A549 (cell line): ENCODE results near the gene DCTN3. TPM values are rescaled to one million over a fixed set of nuclear protein-coding genes. Genes with fewer than 3 reads are reported as not detected.

ENCODE experiments used
- ATAC-seq, 2 experiments: fragments of 200-7000 bp in 1 of 2; fragments of >200 bp in 1 of 2; cut with Nextera tagmentation in 1 of 2; cut with Tn5 transposase in 1 of 2; 3 replicates each; pipeline versions ENCODE4 v1.8.0 to v1.9.1; 2018 to 2020; ENCODE audit warnings: mild to moderate bottlenecking in 1 of 2, moderate library complexity in 1 of 2
- CTCF ChIA-PET: fragments of 300-600 bp; sonication (Branson Sonifier 250); formaldehyde crosslinking; extraction: SDS; loops from one replicate; lab custom pipeline; 2021; ENCODE audit warnings: antibody characterized with exemption, inconsistent platforms; lab: Yijun Ruan, JAX
- POLR2A ChIA-PET: fragments of 350-600 bp; formaldehyde crosslinking; extraction: SDS; loops from one replicate; lab custom pipeline; 2021; ENCODE audit warnings: antibody characterized with exemption, inconsistent platforms; lab: Yijun Ruan, JAX
- DNase-seq, 2 experiments: peaks; one replicate each; pipeline versions ENCODE4 v3.0.0 to v3.0.0-alpha.2; 2011 to 2016; ENCODE audit warnings: low read depth in 1 of 2, low spot score in 1 of 2
- FAIRE-seq: peaks from 2 replicates; lab custom pipeline; 2011; peaks lifted over from hg19 to GRCh38; lab: Jason Lieb, UNC
- H3K27ac ChIP-seq, 2 experiments: fragments of >200 bp; sonication (Bioruptor Twin); formaldehyde crosslinking; 3 replicates each; pipeline ENCODE4 v1.5.1; 2016 to 2017
- H3K4me1 ChIP-seq: fragments of >200 bp; sonication (Bioruptor Twin); formaldehyde crosslinking; 3 replicates; pipeline ENCODE4 v1.6.1; 2016
- H3K4me2 ChIP-seq: fragments of >200 bp; sonication (Bioruptor Twin); formaldehyde crosslinking; 3 replicates; pipeline ENCODE4 v1.6.1; 2016
- H3K4me3 ChIP-seq: fragments of >200 bp; sonication (Bioruptor Twin); formaldehyde crosslinking; 3 replicates; pipeline ENCODE4 v1.5.1; 2016
- H3K9me3 ChIP-seq: fragments of >200 bp; sonication (Bioruptor Twin); formaldehyde crosslinking; 3 replicates; pipeline ENCODE4 v1.6.1; 2016
- CBX8 ChIP-seq: fragments of 200-600 bp; sonication (generic); IDR thresholded peaks from 2 replicates; pipeline ENCODE4 v1.6.1; 2016
- CEBPB ChIP-seq, 2 experiments: fragments of >200 bp in 1 of 2; sonication (Bioruptor Twin) in 1 of 2; formaldehyde crosslinking in 1 of 2; IDR thresholded peaks; 2 replicates each; pipeline ENCODE4 v1.6.1; 2012 to 2016
- CHD2 ChIP-seq: fragments of 150-350 bp; IDR thresholded peaks from 2 replicates; pipeline ENCODE4 v1.6.1; 2014; ENCODE audit warnings: low read length; ENCODE audit not compliant: partially characterized antibody
- CHD4 ChIP-seq: fragments of 200-600 bp; sonication (generic); IDR thresholded peaks from 2 replicates; pipeline ENCODE4 v1.6.1; 2016; ENCODE audit warnings: antibody characterized with exemption, mild to moderate bottlenecking, borderline replicate concordance
- EHF ChIP-seq: fragments of 250-450 bp; sonication (Bioruptor Pico); IDR thresholded peaks from 2 replicates; pipeline ENCODE4 v1.5.0; 2020; ENCODE audit warnings: mild to moderate bottlenecking
- EHMT2 ChIP-seq: fragments of 200-600 bp; sonication (generic); IDR thresholded peaks from 2 replicates; pipeline ENCODE4 v1.6.1; 2016; ENCODE audit warnings: antibody characterized with exemption, low read depth, mild to moderate bottlenecking, moderate library complexity
- ESRRA ChIP-seq: fragments of 150-350 bp; IDR thresholded peaks from 2 replicates; pipeline ENCODE4 v1.6.1; 2014; ENCODE audit warnings: mild to moderate bottlenecking, low read length, borderline replicate concordance
- FOSB ChIP-seq: fragments of 250-450 bp; sonication (Bioruptor Pico); IDR thresholded peaks from 2 replicates; pipeline ENCODE4 v1.5.0; 2020; ENCODE audit warnings: mild to moderate bottlenecking, moderate library complexity
- FOSL2 ChIP-seq, 2 experiments: fragments of 450-650 bp in 1 of 2; fragments of >200 bp in 1 of 2; sonication (Bioruptor Twin) in 1 of 2; formaldehyde crosslinking; IDR thresholded peaks; 2 replicates each; pipeline versions ENCODE4 v1.5.0 to v1.6.1; 2016 to 2020; ENCODE audit warnings: mild to moderate bottlenecking in 1 of 2, moderate library complexity in 1 of 2
- HDAC2 ChIP-seq: fragments of 200-600 bp; sonication (generic); IDR thresholded peaks from 2 replicates; pipeline ENCODE4 v1.6.1; 2016
- HOXB13 ChIP-seq: fragments of 250-450 bp; sonication (Bioruptor Pico); IDR thresholded peaks from 2 replicates; pipeline ENCODE4 v1.5.0; 2020; ENCODE audit warnings: low read depth, mild to moderate bottlenecking, moderate library complexity
- HOXB5 ChIP-seq: fragments of 250-450 bp; sonication (Bioruptor Pico); IDR thresholded peaks from 2 replicates; pipeline ENCODE4 v1.5.0; 2020; ENCODE audit warnings: mild to moderate bottlenecking, moderate library complexity
- JUN ChIP-seq, 2 experiments: fragments of >200 bp; sonication (Bioruptor Twin); formaldehyde crosslinking; IDR thresholded peaks; 2 replicates in 1 of 2; 3 replicates in 1 of 2; pipeline ENCODE4 v1.6.1; 2016 to 2017
- JUNB ChIP-seq: fragments of >200 bp; sonication (Bioruptor Twin); formaldehyde crosslinking; IDR thresholded peaks from 2 replicates; pipeline ENCODE4 v1.6.1; 2016
- MAZ ChIP-seq: fragments of 150-350 bp; IDR thresholded peaks from 2 replicates; pipeline ENCODE4 v1.6.1; 2014; ENCODE audit warnings: antibody characterized with exemption, low read depth, low read length, borderline replicate concordance
- PHF8 ChIP-seq: fragments of 200-600 bp; sonication (generic); IDR thresholded peaks from 2 replicates; pipeline ENCODE4 v1.6.1; 2016; ENCODE audit warnings: low read depth, mild to moderate bottlenecking, antibody characterized with exemption, moderate library complexity, borderline replicate concordance
- RAD21 ChIP-seq, 2 experiments: fragments of >200 bp in 1 of 2; sonication (Bioruptor Twin) in 1 of 2; formaldehyde crosslinking in 1 of 2; IDR thresholded peaks in 1 of 2; conservative IDR thresholded peaks in 1 of 2; 2 replicates in 1 of 2; 3 replicates in 1 of 2; pipeline ENCODE4 v1.6.1; 2012 to 2018; ENCODE audit warnings: inconsistent platforms in 1 of 2
- RCOR1 ChIP-seq: fragments of 150-350 bp; IDR thresholded peaks from 2 replicates; pipeline ENCODE4 v1.6.1; 2014; ENCODE audit warnings: antibody characterized with exemption, low read length, low read depth
- RFX5 ChIP-seq: fragments of 450-650 bp; IDR thresholded peaks from 2 replicates; pipeline ENCODE4 v1.7.1; 2014; ENCODE audit warnings: antibody characterized with exemption, mild to moderate bottlenecking, moderate library complexity
- RNF2 ChIP-seq: fragments of 200-600 bp; sonication (generic); IDR thresholded peaks from 2 replicates; pipeline ENCODE4 v1.6.1; 2016; ENCODE audit warnings: low read depth, mild to moderate bottlenecking, antibody characterized with exemption, moderate library complexity, borderline replicate concordance
- TP53 ChIP-seq: fragments of 250-450 bp; sonication (Bioruptor Pico); IDR thresholded peaks from 2 replicates; pipeline ENCODE4 v1.5.0; 2021; ENCODE audit warnings: mild to moderate bottlenecking, moderate library complexity
- ZC3H11A ChIP-seq: fragments of 450-650 bp; IDR thresholded peaks from 2 replicates; pipeline ENCODE4 v1.6.1; 2014; ENCODE audit warnings: antibody characterized with exemption, mild to moderate bottlenecking
- WGBS: methylation state at CpG from one replicate; pipeline ENCODE4 v1.1.6; 2017; ENCODE audit errors: missing lambda C conversion rate; 5-methylcytosine and 5-hydroxymethylcytosine counted together
- polyA plus RNA-seq, 4 experiments: library from polyadenylated mRNA; depleted of rRNA in 3 of 4; stranded (reverse); fragments of >200 nt; fragmentation: RNase III in 1 of 4; extraction: RNeasy Plus Mini Kit Qiagen cat#74134 plus additional on column Dnase treatment in 1 of 4; gene quantifications; 2 replicates in 3 of 4; 3 replicates in 1 of 4; pipeline ENCODE4 v1.2.3, GENCODE V29; 2011 to 2017
- TF ChIP-seq, protein P1 (sequence below): IDR thresholded peaks from 2 replicates; pipeline ENCODE4 v1.6.1; 2012
- TF ChIP-seq, protein P2 (sequence below): IDR thresholded peaks from 2 replicates; pipeline ENCODE4 v1.6.1; 2012; ENCODE audit warnings: low read depth, borderline replicate concordance
- TF ChIP-seq, protein P3 (sequence below): fragments of 150-350 bp; IDR thresholded peaks from 2 replicates; pipeline ENCODE4 v1.6.1; 2014; ENCODE audit warnings: low read depth, mild to moderate bottlenecking, low read length
- TF ChIP-seq, protein P4 (sequence below): fragments of 250-450 bp; sonication (Bioruptor Pico); IDR thresholded peaks from 2 replicates; pipeline ENCODE4 v1.5.0; 2020; ENCODE audit warnings: low read depth, mild to moderate bottlenecking, moderate library complexity
- TF ChIP-seq, protein P5 (sequence below): fragments of >200 bp; sonication (Bioruptor Twin); formaldehyde crosslinking; IDR thresholded peaks from 3 replicates; pipeline ENCODE4 v1.5.1; 2016

DCTN3 gene
- polyA plus RNA-seq, 2 of the 4 experiments (the other 2 are of a cell fraction): 74.3 to 92.9 TPM

DNA sequence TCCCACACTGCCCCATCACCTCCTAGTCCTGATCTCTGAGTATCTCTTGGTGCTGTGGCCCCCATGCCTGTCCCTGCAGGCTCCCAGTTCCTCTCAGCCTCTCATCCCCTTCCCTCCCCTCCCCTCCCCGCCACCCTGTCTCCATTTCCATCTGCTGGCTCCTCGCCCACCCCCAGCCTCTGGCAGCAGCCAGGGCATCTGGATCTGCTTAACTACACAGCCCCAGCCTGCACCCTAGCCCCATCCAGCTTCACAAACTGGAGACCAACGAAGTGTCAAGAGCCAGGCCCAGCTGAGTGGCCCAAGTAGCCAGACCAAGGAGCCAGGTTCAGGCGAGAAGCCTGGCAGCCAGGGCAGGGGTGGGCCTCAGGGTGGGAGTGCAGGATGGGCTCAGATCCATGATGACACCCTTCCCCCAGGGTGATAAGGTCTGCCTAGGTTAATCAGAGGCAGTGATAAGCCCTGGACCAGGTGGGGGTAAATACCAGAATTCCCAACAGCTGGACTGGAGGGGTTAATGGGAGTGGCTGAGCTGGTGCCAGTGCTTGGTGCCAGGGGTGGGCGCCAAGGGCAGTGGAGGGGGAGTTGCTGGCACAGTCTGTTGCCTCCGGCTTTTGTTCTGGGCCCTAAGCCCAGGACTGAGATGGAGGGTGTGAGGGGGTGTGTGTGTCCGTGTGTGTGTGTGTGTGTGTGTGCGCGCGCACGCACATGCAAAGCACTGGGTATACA lies 34.2 kb upstream of the DCTN3 start (continued):
- TF ChIP-seq, protein P1, sequence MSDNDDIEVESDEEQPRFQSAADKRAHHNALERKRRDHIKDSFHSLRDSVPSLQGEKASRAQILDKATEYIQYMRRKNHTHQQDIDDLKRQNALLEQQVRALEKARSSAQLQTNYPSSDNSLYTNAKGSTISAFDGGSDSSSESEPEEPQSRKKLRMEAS: no peak
- TF ChIP-seq CHD4: no peak
- TF ChIP-seq ESRRA: no peak
- no peak for TF ChIP-seq JUN (IDR thresholded peaks at IDR 0.05)
- TF ChIP-seq, all 56 proteins: peak for 0

DNA sequence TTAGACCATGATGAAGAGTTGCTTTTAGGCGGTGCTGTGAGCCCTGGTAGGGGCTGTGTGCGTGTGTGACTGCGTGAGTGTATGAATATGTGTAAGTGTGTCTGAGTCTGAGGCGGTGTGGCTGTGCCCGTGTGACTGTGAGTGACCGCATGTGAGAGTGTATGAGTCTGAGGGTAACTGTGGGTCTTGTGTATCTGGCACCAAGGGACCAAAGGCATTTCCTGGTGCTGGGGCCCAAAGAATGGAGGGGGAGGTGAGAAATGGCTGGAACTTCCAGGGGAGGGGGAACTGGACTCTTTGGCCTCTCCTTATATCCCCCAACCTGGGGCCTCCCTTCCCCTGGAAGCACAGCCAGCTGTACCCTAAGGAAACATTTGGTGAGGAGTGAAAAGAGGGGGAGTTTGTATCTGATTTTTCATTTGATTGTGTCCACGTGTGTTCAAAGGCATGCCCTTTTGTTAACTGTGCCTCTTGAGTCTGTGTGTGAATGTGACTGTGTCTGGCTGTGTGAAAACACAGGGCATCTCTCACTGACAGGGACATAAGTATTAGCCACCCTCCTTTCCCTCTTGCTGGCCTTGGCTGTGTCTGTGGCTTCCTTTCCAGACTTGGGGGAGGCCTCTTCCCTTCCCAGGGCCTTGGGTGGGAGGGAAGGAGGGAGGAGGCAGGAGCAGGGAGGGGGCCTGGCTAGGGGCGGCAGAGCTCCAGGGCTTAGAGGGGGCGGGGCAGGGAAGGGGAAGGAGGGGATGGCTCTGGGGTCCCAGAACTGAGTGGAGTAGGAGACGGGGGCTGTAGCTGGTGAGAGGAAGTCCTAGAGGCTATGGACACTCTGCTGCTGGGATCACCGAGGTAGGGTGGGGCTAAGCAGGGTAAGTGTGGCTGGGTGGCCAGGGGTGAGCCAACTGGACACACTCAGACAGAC lies 33.1 kb upstream of the DCTN3 start:
- no peak overlapping the region for H3K4me3 ChIP-seq
- FAIRE-seq: no peak
- H3K27ac ChIP-seq: 0 out of 6 replicates have a peak overlapping the region, but pooled peaks of 1 of the 2 experiments have one; percentile 32
- TF ChIP-seq HOXB5 (no peak), CEBPB (IDR thresholded peaks at IDR 0.05) (no peak), JUNB (no peak), TP53 (CRISPR knock-in tag) (no peak), HDAC2 (no peak), FOSB (CRISPR knock-in tag) (no peak), CHD2 (no peak), PHF8 (no peak), MAZ (no peak), JUN (IDR thresholded peaks at IDR 0.05) (no peak)
- TF ChIP-seq, protein P1: no peak
- TF ChIP-seq, protein P2, sequence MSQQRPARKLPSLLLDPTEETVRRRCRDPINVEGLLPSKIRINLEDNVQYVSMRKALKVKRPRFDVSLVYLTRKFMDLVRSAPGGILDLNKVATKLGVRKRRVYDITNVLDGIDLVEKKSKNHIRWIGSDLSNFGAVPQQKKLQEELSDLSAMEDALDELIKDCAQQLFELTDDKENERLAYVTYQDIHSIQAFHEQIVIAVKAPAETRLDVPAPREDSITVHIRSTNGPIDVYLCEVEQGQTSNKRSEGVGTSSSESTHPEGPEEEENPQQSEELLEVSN: no peak
- TF ChIP-seq, protein P3, sequence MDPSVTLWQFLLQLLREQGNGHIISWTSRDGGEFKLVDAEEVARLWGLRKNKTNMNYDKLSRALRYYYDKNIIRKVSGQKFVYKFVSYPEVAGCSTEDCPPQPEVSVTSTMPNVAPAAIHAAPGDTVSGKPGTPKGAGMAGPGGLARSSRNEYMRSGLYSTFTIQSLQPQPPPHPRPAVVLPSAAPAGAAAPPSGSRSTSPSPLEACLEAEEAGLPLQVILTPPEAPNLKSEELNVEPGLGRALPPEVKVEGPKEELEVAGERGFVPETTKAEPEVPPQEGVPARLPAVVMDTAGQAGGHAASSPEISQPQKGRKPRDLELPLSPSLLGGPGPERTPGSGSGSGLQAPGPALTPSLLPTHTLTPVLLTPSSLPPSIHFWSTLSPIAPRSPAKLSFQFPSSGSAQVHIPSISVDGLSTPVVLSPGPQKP: no peak
- TF ChIP-seq, protein P4, sequence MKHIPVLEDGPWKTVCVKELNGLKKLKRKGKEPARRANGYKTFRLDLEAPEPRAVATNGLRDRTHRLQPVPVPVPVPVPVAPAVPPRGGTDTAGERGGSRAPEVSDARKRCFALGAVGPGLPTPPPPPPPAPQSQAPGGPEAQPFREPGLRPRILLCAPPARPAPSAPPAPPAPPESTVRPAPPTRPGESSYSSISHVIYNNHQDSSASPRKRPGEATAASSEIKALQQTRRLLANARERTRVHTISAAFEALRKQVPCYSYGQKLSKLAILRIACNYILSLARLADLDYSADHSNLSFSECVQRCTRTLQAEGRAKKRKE (CRISPR knock-in tag): no peak
- H3K9me3 ChIP-seq: no peaks in the 10 kb centered on the region
- CTCF ChIA-PET: interaction anchor here (1.0 to 22.6 kb wide), 3 partner anchors 8 to 16 kb away, joined by 3 to 288 read pairs (median 107); partner anchors contain the start of genes CCL27 and SIGMAR1
- POLR2A ChIA-PET: interaction anchor here (2.1 kb wide), 1 partner anchor 16 kb away, joined by 8 read pairs; the partner anchor contains the start of gene SIGMAR1
- ATAC-seq: no peak
- WGBS: 90% methylated on average over 9 of the region's 11 CpGs
- peaks cover 17% of the 10 kb centered on the region for H3K4me1 ChIP-seq
- DNase-seq: no peak
- H3K4me2 ChIP-seq: peak overlapping the region; percentile 76; the same call in 1 of the 3 replicates

DNA sequence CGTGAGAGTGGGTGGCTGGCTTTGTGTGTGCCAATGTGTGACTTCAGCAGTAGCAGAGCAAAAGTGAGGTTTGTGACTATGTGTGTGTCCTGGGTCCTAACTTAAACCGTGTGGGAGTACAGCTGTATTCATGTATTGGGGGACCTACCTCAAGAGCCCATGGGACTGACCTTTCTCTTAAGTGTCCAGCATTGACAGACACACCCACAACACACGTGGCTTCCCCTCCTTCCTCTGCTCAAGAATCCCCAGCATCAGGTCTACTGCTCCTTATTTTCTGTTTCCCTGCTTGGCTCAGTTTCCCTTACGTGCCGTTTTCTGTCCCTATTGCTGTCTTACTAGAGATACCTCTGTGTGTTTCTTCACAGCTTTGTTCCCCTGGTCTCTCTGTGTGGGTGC lies 32.3 kb upstream of the DCTN3 start:
- Histone ChIP-seq H3K4me1 (peaks cover 22% of the 10 kb centered on the region), H3K4me2 (peak overlapping the region; percentile 76), H3K27ac (peak overlapping the region; percentile 77 to 89), H3K4me3 (peak overlapping the region; percentile 37), H3K9me3 (no peaks in the 10 kb centered on the region)
- DNase-seq (no peak), ATAC-seq (peak in 1 of 2 experiments; percentile 4; a peak in 2 of 6 replicates), FAIRE-seq (no peak)
- ChIA-PET POLR2A (interaction anchor here (1.8 to 2.1 kb wide), 2 partner anchors 12 to 15 kb away, joined by 6 to 8 read pairs; partner anchors contain the start of gene SIGMAR1), CTCF (interaction anchor here (1.1 to 22.6 kb wide), 4 partner anchors 9 to 23 kb away, joined by 3 to 288 read pairs (median 56); partner anchors contain the start of genes CCL27 and SIGMAR1)
- WGBS: 60% methylated on average over 5 of the region's 5 CpGs
- TF ChIP-seq, protein P5, sequence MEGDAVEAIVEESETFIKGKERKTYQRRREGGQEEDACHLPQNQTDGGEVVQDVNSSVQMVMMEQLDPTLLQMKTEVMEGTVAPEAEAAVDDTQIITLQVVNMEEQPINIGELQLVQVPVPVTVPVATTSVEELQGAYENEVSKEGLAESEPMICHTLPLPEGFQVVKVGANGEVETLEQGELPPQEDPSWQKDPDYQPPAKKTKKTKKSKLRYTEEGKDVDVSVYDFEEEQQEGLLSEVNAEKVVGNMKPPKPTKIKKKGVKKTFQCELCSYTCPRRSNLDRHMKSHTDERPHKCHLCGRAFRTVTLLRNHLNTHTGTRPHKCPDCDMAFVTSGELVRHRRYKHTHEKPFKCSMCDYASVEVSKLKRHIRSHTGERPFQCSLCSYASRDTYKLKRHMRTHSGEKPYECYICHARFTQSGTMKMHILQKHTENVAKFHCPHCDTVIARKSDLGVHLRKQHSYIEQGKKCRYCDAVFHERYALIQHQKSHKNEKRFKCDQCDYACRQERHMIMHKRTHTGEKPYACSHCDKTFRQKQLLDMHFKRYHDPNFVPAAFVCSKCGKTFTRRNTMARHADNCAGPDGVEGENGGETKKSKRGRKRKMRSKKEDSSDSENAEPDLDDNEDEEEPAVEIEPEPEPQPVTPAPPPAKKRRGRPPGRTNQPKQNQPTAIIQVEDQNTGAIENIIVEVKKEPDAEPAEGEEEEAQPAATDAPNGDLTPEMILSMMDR: no peak
- TF ChIP-seq ESRRA (no peak), EHMT2 (no peak), RFX5 (no peak), RNF2 (no peak), HOXB13 (CRISPR knock-in tag) (no peak), JUN (IDR thresholded peaks at IDR 0.05) (no peak), EHF (CRISPR knock-in tag) (no peak), CBX8 (no peak), RCOR1 (no peak), RAD21 (conservative IDR thresholded peaks at IDR 0.05 in 1 of 2, IDR thresholded peaks at IDR 0.05 in 1 of 2) (no peak), FOSL2 (IDR thresholded peaks at IDR 0.05) (no peak), FOSL2 (CRISPR knock-in tag; IDR thresholded peaks at IDR 0.05) (no peak), CHD2 (no peak), ZC3H11A (no peak)
